PFSK-1 (cell line): ENCODE measurements around the gene MAP1LC3A.

Experiments used
- FOXP2 ChIP-seq: optimal IDR thresholded peaks from 2 replicates; pipeline ENCODE3; 2011; ENCODE audit warnings: borderline replicate concordance, control low read depth, inconsistent platforms; ENCODE audit not compliant: insufficient read depth; ENCODE audit errors: extremely low read length, extremely low read depth
- POLR2AphosphoS5 ChIP-seq: IDR thresholded peaks from 2 replicates; pipeline ENCODE4 v1.6.1; 2012; ENCODE audit warnings: low read depth, mild to moderate bottlenecking, control low read depth, low read length, moderate library complexity
- SIN3A ChIP-seq: IDR thresholded peaks from 2 replicates; pipeline ENCODE4 v1.6.1; 2012; ENCODE audit warnings: mild to moderate bottlenecking, low read length, moderate library complexity, borderline replicate concordance; ENCODE audit not compliant: insufficient read depth
- TAF1 ChIP-seq: IDR thresholded peaks from 2 replicates; pipeline ENCODE4 v1.6.1; 2012; ENCODE audit warnings: low read length, control low read depth, borderline replicate concordance; ENCODE audit not compliant: insufficient read depth

GRCh38 chr20:34575756-34576155 lies 17.2 kb downstream of the MAP1LC3A start:
- TF ChIP-seq TAF1 (no peak), POLR2AphosphoS5 (no peak), SIN3A (no peak), FOXP2 (no peak)
